Progenitor cell of endocrine pancreas (in vitro differentiated cells): ENCODE results near the gene CHRM1. TPM values are rescaled to one million over a fixed set of nuclear protein-coding genes. Genes with fewer than 3 reads are reported as not detected.

Experiments
- DNase-seq: peaks from one replicate; pipeline ENCODE4 v3.0.0; 2021; ENCODE audit warnings: low spot score; ENCODE audit not compliant: unreplicated experiment
- H3K27ac Mint-ChIP-seq: 2 replicates; pipeline ENCODE4 v1.8.0; 2021; ENCODE audit warnings: mild to moderate bottlenecking, moderate library complexity, mixed read lengths
- H3K27me3 Mint-ChIP-seq: 2 replicates; pipeline ENCODE4 v1.8.0; 2021; ENCODE audit warnings: mixed read lengths
- H3K36me3 Mint-ChIP-seq: 2 replicates; pipeline ENCODE4 v1.8.0; 2022; ENCODE audit warnings: mixed read lengths; ENCODE audit not compliant: insufficient read depth
- H3K4me1 Mint-ChIP-seq: 2 replicates; pipeline ENCODE4 v1.8.0; 2021; ENCODE audit warnings: low read depth, mixed read lengths
- H3K4me3 Mint-ChIP-seq: 2 replicates; pipeline ENCODE4 v1.8.0; 2021; ENCODE audit warnings: low read depth, mild to moderate bottlenecking, moderate library complexity, mixed read lengths
- H3K9me3 Mint-ChIP-seq: 2 replicates; pipeline ENCODE4 v1.8.0; 2021; ENCODE audit warnings: low read depth, mixed read lengths
- CTCF ChIP-seq: fragments of 200-600 bp; sonication (generic); IDR thresholded peaks from one replicate; pipeline ENCODE4 v1.5.0; 2021; ENCODE audit warnings: antibody characterized with exemption, mild to moderate bottlenecking; ENCODE audit not compliant: unreplicated experiment
- total RNA-seq: library from RNA; stranded (reverse); gene quantifications from 2 replicates; pipeline ENCODE4 v1.2.1, GENCODE V29; 2021

CHRM1 gene
- total RNA-seq, 1 donor from 2014 or later: 0.67 TPM

- Mint-ChIP-seq H3K27me3 (peaks cover 59% of the 10 kb centered on the region), H3K27ac (no peak overlapping the region), H3K4me1 (peaks cover 23% of the 10 kb centered on the region), H3K36me3 (no peaks in the 10 kb centered on the region), H3K4me3 (no peak overlapping the region), H3K9me3 (no peaks in the 10 kb centered on the region)
- DNase-seq: no peak
- TF ChIP-seq CTCF: no peak
Measured at GRCh38 chr11:62919898-62920640, 1.1 kb downstream of the CHRM1 start.

- Mint-ChIP-seq H3K36me3 (no peaks in the 10 kb centered on the region), H3K4me1 (peaks cover 23% of the 10 kb centered on the region), H3K27ac (no peak overlapping the region), H3K27me3 (peaks cover 57% of the 10 kb centered on the region), H3K4me3 (no peak overlapping the region), H3K9me3 (no peaks in the 10 kb centered on the region)
- TF ChIP-seq CTCF: no peak
- no peak for DNase-seq
Measured at GRCh38 chr11:62919476-62919875, 1.7 kb downstream of the CHRM1 start.

- H3K9me3 Mint-ChIP-seq: no peaks in the 10 kb centered on the region
- H3K4me1 Mint-ChIP-seq: peaks cover 22% of the 10 kb centered on the region
- no peak for DNase-seq
- H3K36me3 Mint-ChIP-seq: no peaks in the 10 kb centered on the region
- H3K27ac Mint-ChIP-seq: no peak overlapping the region
- no peak for TF ChIP-seq CTCF
- H3K4me3 Mint-ChIP-seq: no peak overlapping the region
- H3K27me3 Mint-ChIP-seq: peaks cover 49% of the 10 kb centered on the region
Measured at GRCh38 chr11:62918531-62918930, 2.6 kb downstream of the CHRM1 start.

GRCh38 chr11:62917906-62918502, 3.2 kb downstream of the CHRM1 start:
- no peak for TF ChIP-seq CTCF
- no peak for DNase-seq
- H3K4me1 Mint-ChIP-seq: peaks cover 21% of the 10 kb centered on the region
- no peak overlapping the region for H3K27ac Mint-ChIP-seq
- H3K4me3 Mint-ChIP-seq: no peak overlapping the region
- peaks cover 44% of the 10 kb centered on the region for H3K27me3 Mint-ChIP-seq
- H3K36me3 Mint-ChIP-seq: no peaks in the 10 kb centered on the region
- H3K9me3 Mint-ChIP-seq: no peaks in the 10 kb centered on the region

- no peak for TF ChIP-seq CTCF
- H3K9me3 Mint-ChIP-seq: no peaks in the 10 kb centered on the region
- H3K36me3 Mint-ChIP-seq: no peaks in the 10 kb centered on the region
Measured at GRCh38 chr11:62914416-62914815, 6.7 kb downstream of the CHRM1 start.

More at GRCh38 chr11:62914416-62914815, 6.7 kb downstream of the CHRM1 start:
- Mint-ChIP-seq H3K4me3 (no peak overlapping the region), H3K4me1 (peaks cover 4% of the 10 kb centered on the region), H3K27ac (no peak overlapping the region), H3K27me3 (peaks cover 29% of the 10 kb centered on the region)
- DNase-seq: no peak
